ENCODE measurements around the gene EFCAB12. TPM values are rescaled to one million over a fixed set of nuclear protein-coding genes. Genes with fewer than 3 reads are reported as not detected.

EFCAB12 gene
- total and polyA plus RNA-seq, 10 of the 15 experiments (the other 5 are each of a cell fraction or from before 2014, with no cell fraction given) = 0.02 to 0.85 (median 0.33) TPM

GRCh38 chr3:129476586-129476985 is 48.1 kb upstream of the EFCAB12 start:
- Histone ChIP-seq H3K9ac (ENCODE audit: control insufficient read depth, insufficient read depth, low read length) (no peak overlapping the region), H3K4me2 (ENCODE audit: control insufficient read depth, insufficient read depth) (no peak overlapping the region), H3K36me3 (ENCODE audit: control insufficient read depth in 2 of 2, insufficient read depth in 2 of 2, low read length in 1 of 2) (peaks cover 1 to 3% of the 10 kb centered on the region in 2 experiments; a peak in 2 of 4 replicates), H3K79me2 (ENCODE audit: control insufficient read depth, insufficient read depth, low read length) (no peaks in the 10 kb centered on the region), H3K4me1 (ENCODE audit: control insufficient read depth, insufficient read depth, low read length) (no peaks in the 10 kb centered on the region), H3K27ac (ENCODE audit: control insufficient read depth, insufficient read depth) (no peak overlapping the region), H3K4me3 (no peak overlapping the region), H3K27me3 (replicated peaks in 1 of 2; ENCODE audit: control insufficient read depth in 2 of 2, insufficient read depth in 2 of 2, low read length in 1 of 2) (no peaks in the 10 kb centered on the region), H2AFZ (ENCODE audit: control insufficient read depth, low read depth, low read length) (no peak overlapping the region), H4K20me1 (ENCODE audit: control insufficient read depth, insufficient read depth) (no peaks in the 10 kb centered on the region), H3K9me3 (replicated peaks; ENCODE audit: control insufficient read depth, insufficient read depth, low read length) (no peaks in the 10 kb centered on the region)
- 90% methylated on average over 6 of the region's 6 CpGs for WGBS (ENCODE audit: insufficient coverage, insufficient replicate concordance, low lambda C conversion rate, missing lambda C conversion rate)
- BruUV-seq (replicated peaks) = no TSS peak
- POLR2A ChIA-PET = interaction anchor here (0.6 kb wide), 1 partner anchor 182 kb away, joined by 7 read pairs; no protein-coding TSS in a partner anchor
- in situ Hi-C loops (cut with MboI) (no loop called here), intact Hi-C loops (cut with micrococcal nuclease; ENCODE audit: unreplicated experiment) (no loop called here)
- ATAC-seq (no peak), DNase-seq (ENCODE audit: low read depth, low spot score) (no peak), FAIRE-seq (no peak)
- RAD21 ChIA-PET (ENCODE audit: unreplicated experiment) = no interaction called here
- CTCF ChIA-PET = interaction anchor here (1.5 kb wide), 1 partner anchor 93 kb away, joined by 5 read pairs; no protein-coding TSS in a partner anchor
- SMC1A ChIA-PET (ENCODE audit: uncharacterized antibody, unreplicated experiment) = no interaction called here
- TF ChIP-seq RAD51 (IDR thresholded peaks at IDR 0.05) (no peak), IRF4 (IDR thresholded peaks at IDR 0.05; ENCODE audit: low read depth, low read length) (no peak), TARDBP (IDR thresholded peaks at IDR 0.05; ENCODE audit: borderline replicate concordance) (no peak), BCLAF1 (IDR thresholded peaks at IDR 0.05) (no peak), ZNF207 (IDR thresholded peaks at IDR 0.05; ENCODE audit: borderline replicate concordance) (no peak), RFX5 (IDR thresholded peaks at IDR 0.05; ENCODE audit: low read depth, low read length) (no peak), POLR2AphosphoS5 (IDR thresholded peaks at IDR 0.05; ENCODE audit: low read length) (no peak), PAX5 (IDR thresholded peaks at IDR 0.05; ENCODE audit: borderline replicate concordance, low read depth, low read length) (no peak), PBX3 (IDR thresholded peaks at IDR 0.05; ENCODE audit: insufficient replicate concordance, low read depth, low read length) (no peak), NFYB (IDR thresholded peaks at IDR 0.05; ENCODE audit: insufficient read depth, low read depth, low read length) (no peak), ZBTB33 (IDR thresholded peaks at IDR 0.05) (no peak), CBFB (IDR thresholded peaks at IDR 0.05; ENCODE audit: low read depth) (no peak), NRF1 (conservative IDR thresholded peaks at IDR 0.05; ENCODE audit: low read depth, low read length) (no peak), MEF2A (IDR thresholded peaks at IDR 0.05; ENCODE audit: insufficient read depth, low read depth, low read length) (no peak), ZNF687 (IDR thresholded peaks at IDR 0.05) (no peak)

Data from GM12878 (cell line).